Amygdala (tissue), 56 donors: Measurements from ENCODE around the gene VAMP8.
"Not testable (repeated sequence)": the region's sequence is repeated elsewhere in the genome, so short reads cannot be mapped to it uniquely, and the experiment has no call there.

ENCODE experiments used
- DNase-seq, 56 donors: peaks; one replicate each; lab custom pipeline; 2025; lab: John Stamatoyannopoulos, UW

The VAMP8 gene

DNA sequence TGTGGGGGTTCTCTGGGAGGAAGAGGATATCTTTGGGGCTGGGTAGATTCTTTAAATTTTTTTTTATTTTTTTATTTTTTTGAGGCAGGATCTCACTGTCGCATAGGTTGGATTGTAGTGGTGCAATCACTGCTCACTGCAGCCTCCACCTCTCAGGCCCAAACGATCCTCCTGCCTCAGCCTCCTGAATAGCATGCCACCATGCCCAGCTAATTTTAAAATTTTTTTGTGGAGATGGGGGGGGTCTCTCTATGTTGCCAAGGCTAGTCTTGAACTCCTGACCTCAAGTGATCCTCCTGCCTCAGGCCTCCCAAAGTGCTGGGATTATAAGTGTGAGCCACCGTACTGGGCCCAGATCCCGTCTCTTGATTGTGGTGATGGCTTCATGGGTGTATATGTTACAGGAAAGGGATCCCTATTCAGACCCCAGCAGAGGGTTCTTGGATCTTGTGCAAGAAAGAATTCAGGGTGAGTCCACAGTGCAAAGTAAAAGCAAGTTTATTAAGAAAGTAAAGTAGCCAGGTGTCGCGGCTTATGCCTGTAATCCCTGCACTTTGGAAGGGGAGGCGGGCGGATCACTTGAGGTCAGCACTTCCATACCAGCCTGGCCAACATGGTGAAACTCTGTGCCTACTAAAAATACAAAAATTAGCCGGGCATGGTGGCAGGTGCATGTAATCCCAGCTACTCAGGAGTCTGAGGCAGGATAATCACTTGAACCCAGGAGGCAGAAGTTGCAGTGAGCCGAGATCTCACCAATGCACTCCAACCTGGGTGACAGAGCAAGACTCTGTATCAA lies 36.5 kb downstream of the VAMP8 start:
- DNase-seq, result no peak

GRCh38 chr2:85614757-85615156 lies 37.4 kb downstream of the VAMP8 start:
- not testable (repeated sequence) for DNase-seq

DNA sequence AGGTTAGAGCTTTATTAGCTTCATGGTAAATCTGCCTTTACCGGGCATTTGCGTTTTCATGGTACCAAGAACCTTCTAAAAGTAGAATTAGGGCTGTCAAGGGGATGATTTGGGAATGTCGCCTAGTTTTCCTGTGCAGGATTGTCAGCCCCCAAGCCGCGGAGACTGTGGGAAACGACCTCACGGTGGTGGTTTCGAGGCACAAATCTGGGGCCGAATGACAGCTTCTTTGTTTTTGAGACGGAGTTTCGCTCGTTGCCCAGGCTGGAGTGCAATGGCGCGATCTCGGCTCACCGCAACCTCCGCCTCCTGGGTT lies 38.0 kb downstream of the VAMP8 start:
- no peak for DNase-seq

GRCh38 chr2:85617723-85618122 lies 40.3 kb downstream of the VAMP8 start:
- DNase-seq, result not testable (repeated sequence)

DNA sequence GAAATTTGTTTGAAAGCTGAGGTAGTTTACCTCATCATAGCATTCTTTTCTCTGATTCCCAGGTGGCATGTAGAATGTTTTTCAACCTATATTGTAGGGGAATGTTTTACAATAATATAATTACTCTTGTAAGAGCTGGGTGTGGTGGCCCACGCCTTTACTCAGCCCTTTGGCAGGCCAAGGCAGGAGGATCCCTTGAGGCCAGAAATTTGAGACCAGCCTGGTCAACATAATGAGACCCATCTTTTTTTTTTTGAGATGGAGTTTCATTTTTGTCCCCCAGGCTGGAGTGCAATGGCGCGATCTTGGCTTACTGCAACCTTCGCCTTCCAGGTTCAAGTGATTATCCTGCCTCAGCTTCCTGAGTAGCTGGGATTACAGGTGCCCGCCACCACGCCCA lies 42.2 kb downstream of the VAMP8 start:
- DNase-seq, result no peak

GRCh38 chr2:85621338-85621737 lies 44.0 kb downstream of the VAMP8 start:
- no peak for DNase-seq

GRCh38 chr2:85623991-85624390 lies 46.6 kb downstream of the VAMP8 start:
- DNase-seq, result no peak

DNA sequence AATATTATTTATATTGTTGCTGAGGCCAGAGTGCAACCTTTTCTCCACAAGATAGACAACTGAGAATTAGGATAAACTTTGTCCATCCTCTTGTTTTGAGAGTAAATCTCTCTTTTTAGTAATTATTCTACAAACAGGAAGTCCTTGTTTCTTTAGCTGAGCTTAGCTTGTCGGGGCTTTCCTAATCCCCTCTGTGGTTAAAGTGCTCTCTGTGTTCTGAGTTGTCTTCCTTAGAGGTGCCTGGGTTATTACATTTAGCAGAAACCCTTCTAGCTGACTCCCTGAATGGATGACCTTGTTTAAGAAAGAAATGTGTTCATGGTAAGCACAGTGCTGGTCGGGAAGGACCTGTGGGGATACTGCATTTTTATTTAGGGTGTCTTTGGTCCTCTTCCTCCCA lies 51.3 kb downstream of the VAMP8 start:
- no peak for DNase-seq

GRCh38 chr2:85631316-85631715 lies 53.9 kb downstream of the VAMP8 start:
- no peak for DNase-seq
